HG02610 (cell line): ENCODE measurements around the gene GLA.

ENCODE experiments used
- ATAC-seq: cut with Tn5 transposase; IDR thresholded peaks from one replicate; pipeline ENCODE4 v1.9.1; 2021; ENCODE audit warnings: mild to moderate bottlenecking, moderate library complexity; ENCODE audit not compliant: unreplicated experiment

GLA gene

GRCh38 chrX:101359966-101360365 is 47.8 kb downstream of the GLA start:
- no peak for ATAC-seq

GRCh38 chrX:101357166-101357795 is 50.4 kb downstream of the GLA start:
- no peak for ATAC-seq

- ATAC-seq, result no peak
Observed at GRCh38 chrX:101349193-101349562, 58.5 kb downstream of the GLA start.

GRCh38 chrX:101348452-101349192 is 59.1 kb downstream of the GLA start, which contains the start of gene TIMM8A:
Gene TIMM8A, minus strand, starts transcription at chrX:101348742. Its CDS starts 78 bp downstream, at chrX:101348664.
- ATAC-seq, result peak; percentile 99

- no peak for ATAC-seq
Observed at GRCh38 chrX:101347859-101348451, 59.8 kb downstream of the GLA start.
